Keratinocyte (primary cell): ENCODE results near the gene DR1. TPM values are rescaled to one million over a fixed set of nuclear protein-coding genes. Genes with fewer than 3 reads are reported as not detected.

Experiments used
- DNase-seq: peaks from one replicate; pipeline ENCODE4 v3.0.0-alpha.2; 2011; ENCODE audit warnings: low read depth, missing footprints, low spot score
- FAIRE-seq: peaks from 2 replicates; lab custom pipeline; 2011; peaks lifted over from hg19 to GRCh38; lab: Jason Lieb, UNC
- H2AFZ ChIP-seq: 2 replicates; pipeline ENCODE4 v1.6.0; 2012; ENCODE audit warnings: low read length, control low read depth, inconsistent platforms; ENCODE audit not compliant: control insufficient read depth
- H3K27ac ChIP-seq: 2 replicates; pipeline ENCODE4 v1.5.1; 2011; ENCODE audit warnings: low read length; ENCODE audit not compliant: control insufficient read depth, insufficient read depth
- H3K27me3 ChIP-seq: 3 replicates; pipeline ENCODE4 v1.6.0; 2011; ENCODE audit warnings: low read length; ENCODE audit not compliant: control insufficient read depth, insufficient read depth; ENCODE audit errors: extremely low read depth
- H3K36me3 ChIP-seq, 2 experiments: 2 replicates in 1 of 2; 3 replicates in 1 of 2; pipeline ENCODE4 v1.5.1; 2011; ENCODE audit warnings: low read length in 2 of 2, mild to moderate bottlenecking in 1 of 2; ENCODE audit not compliant: control insufficient read depth in 2 of 2, insufficient read depth in 2 of 2; ENCODE audit errors: extremely low read depth in 1 of 2
- H3K4me1 ChIP-seq: 3 replicates; pipeline ENCODE4 v1.5.1; 2011; ENCODE audit warnings: low read length; ENCODE audit not compliant: control insufficient read depth, insufficient read depth; ENCODE audit errors: extremely low read depth
- H3K4me2 ChIP-seq: 3 replicates; pipeline ENCODE4 v1.6.0; 2011; ENCODE audit warnings: low read depth, low read length; ENCODE audit not compliant: control insufficient read depth, insufficient read depth; ENCODE audit errors: extremely low read depth
- H3K4me3 ChIP-seq, 3 experiments: fragments of 200-600 bp in 1 of 3; sonication (generic) in 1 of 3; 2 replicates in 2 of 3; 3 replicates in 1 of 3; pipeline ENCODE4 v1.5.1; 2011 to 2016; ENCODE audit warnings: low read length in 3 of 3, mild to moderate bottlenecking in 3 of 3, control low read depth in 2 of 3, inconsistent platforms in 1 of 3, low read depth in 1 of 3, mixed read lengths in 1 of 3, mixed run types in 1 of 3, moderate library complexity in 1 of 3; ENCODE audit not compliant: control insufficient read depth in 2 of 3, insufficient read depth in 2 of 3; ENCODE audit errors: extremely low read depth in 1 of 3
- H3K79me2 ChIP-seq: 2 replicates; pipeline ENCODE4 v1.6.0; 2012; ENCODE audit warnings: low read length; ENCODE audit not compliant: control insufficient read depth, insufficient read depth
- H3K9ac ChIP-seq: 3 replicates; pipeline ENCODE4 v1.6.0; 2011; ENCODE audit warnings: low read length; ENCODE audit not compliant: control insufficient read depth, insufficient read depth; ENCODE audit errors: extremely low read depth
- H3K9me1 ChIP-seq: 3 replicates; pipeline ENCODE4 v1.6.0; 2011; ENCODE audit warnings: low read length; ENCODE audit not compliant: control insufficient read depth, insufficient read depth; ENCODE audit errors: extremely low read depth
- H3K9me3 ChIP-seq: 2 replicates; pipeline ENCODE4 v1.5.1; 2012; ENCODE audit warnings: low read depth, low read length; ENCODE audit not compliant: control insufficient read depth
- H4K20me1 ChIP-seq: 3 replicates; pipeline ENCODE4 v1.6.0; 2011; ENCODE audit warnings: low read length; ENCODE audit not compliant: control insufficient read depth, insufficient read depth; ENCODE audit errors: extremely low read depth
- CTCF ChIP-seq, 3 experiments: IDR thresholded peaks in 1 of 3; conservative IDR thresholded peaks in 1 of 3; optimal IDR thresholded peaks in 1 of 3; 2 replicates in 2 of 3; 3 replicates in 1 of 3; pipeline versions ENCODE3 to v1.5.1; 2011; ENCODE audit warnings: low read length in 3 of 3, mild to moderate bottlenecking in 3 of 3, moderate library complexity in 2 of 3, control low read depth in 1 of 3, inconsistent platforms in 1 of 3; ENCODE audit not compliant: insufficient read depth in 2 of 3; ENCODE audit errors: extremely low read depth in 1 of 3
- EZH2 ChIP-seq: IDR thresholded peaks from one replicate; pipeline ENCODE4 v1.6.1; 2012; ENCODE audit warnings: inconsistent platforms, mild to moderate bottlenecking, low read length, moderate library complexity
- dilution Hi-C: fragments of 300-500 bp; cut with MboI; formaldehyde crosslinking; loops from one replicate; pipeline ENCODE4 v1.7.0; 2020; ENCODE audit warnings: low sequenced_read_pairs; ENCODE audit not compliant: extremely low pct_ligation_motif_present
- polyA plus RNA-seq, 5 experiments: library from polyadenylated mRNA; depleted of rRNA in 3 of 5; stranded (reverse) in 3 of 5; stranded (forward) in 1 of 5; unstranded in 1 of 5; fragments of >200 nt; gene quantifications; 1 replicate in 1 of 5; 2 replicates in 3 of 5; 3 replicates in 1 of 5; pipeline versions ENCODE4 v1.2.1 to v1.2.3, GENCODE V29; 2011 to 2012; ENCODE audit warnings: missing spikeins in 2 of 5, low read depth in 1 of 5, low replicate concordance in 1 of 5

The DR1 gene
- polyA plus RNA-seq, 1 donor (not counting 4 experiments of a cell fraction or from before 2014, with no cell fraction given): 47.9 TPM

- Histone ChIP-seq H3K9me1 (peaks cover 3% of the 10 kb centered on the region), H3K4me2 (peak overlapping the region; percentile 81), H3K4me3 (peak overlapping the region in 2 of 3 experiments; percentile 7 to 22), H4K20me1 (no peaks in the 10 kb centered on the region), H3K79me2 (no peaks in the 10 kb centered on the region), H3K27me3 (no peaks in the 10 kb centered on the region), H3K9ac (no peak overlapping the region), H2AFZ (no peak overlapping the region), H3K36me3 (no peaks in the 10 kb centered on the region), H3K4me1 (peaks cover 41% of the 10 kb centered on the region), H3K27ac (peak overlapping the region; percentile 50), H3K9me3 (no peaks in the 10 kb centered on the region)
- FAIRE-seq (peak; percentile 94), DNase-seq (no peak)
- dilution Hi-C loops: no loop called here
- no peak for TF ChIP-seq CTCF (optimal IDR thresholded peaks at IDR 0.05 in 1 of 3, IDR thresholded peaks at IDR 0.05 in 1 of 3, conservative IDR thresholded peaks at IDR 0.05 in 1 of 3; ENCODE audit: extremely low read depth in 1 of 3, insufficient read depth in 2 of 3, low read length in 3 of 3)
- no peak for TF ChIP-seq EZH2
Observed at GRCh38 chr1:93322349-93322748, 23.4 kb upstream of the DR1 start.

DNA sequence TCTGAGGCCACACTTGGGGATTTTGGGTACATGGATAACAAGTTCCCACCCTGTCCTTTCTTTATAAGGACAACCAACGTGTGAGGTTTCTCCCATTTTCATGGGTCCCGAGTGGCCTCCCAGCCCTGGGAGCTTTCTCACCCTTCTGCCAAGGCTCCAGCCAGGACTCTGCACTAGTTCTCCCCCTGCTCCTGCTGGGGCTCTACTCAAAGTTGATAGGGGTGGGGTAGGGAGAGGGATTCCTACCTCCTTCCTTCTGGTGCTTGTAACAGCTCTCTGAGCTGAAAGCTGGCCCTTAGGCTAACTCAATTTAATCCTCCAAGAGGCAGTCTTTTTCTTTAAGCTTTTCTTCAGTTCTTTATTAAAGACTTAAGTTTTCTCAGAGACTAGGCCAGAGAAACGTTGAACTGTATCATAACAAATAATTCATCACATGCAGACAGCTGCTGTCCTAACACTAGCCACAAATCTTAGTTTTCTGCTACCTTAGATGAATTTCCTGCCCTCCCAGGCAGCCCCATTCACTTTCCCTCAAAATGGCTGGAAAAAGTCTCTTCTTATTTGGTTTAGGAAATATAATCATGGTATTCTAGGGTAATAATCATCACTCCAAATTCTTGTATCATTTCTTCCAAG, 22.4 kb upstream of the DR1 start:
- peak overlapping the region; percentile 50 for H3K27ac ChIP-seq
- dilution Hi-C loops: no loop called here
- no peak for DNase-seq
- H3K27me3 ChIP-seq: no peaks in the 10 kb centered on the region
- H3K79me2 ChIP-seq: no peaks in the 10 kb centered on the region
- H3K9me3 ChIP-seq: no peaks in the 10 kb centered on the region
- peak overlapping the region; percentile 81 for H3K4me2 ChIP-seq
- no peaks in the 10 kb centered on the region for H3K36me3 ChIP-seq
- no peak for FAIRE-seq
- H3K9me1 ChIP-seq: peaks cover 3% of the 10 kb centered on the region
- H4K20me1 ChIP-seq: no peaks in the 10 kb centered on the region
- H3K9ac ChIP-seq: no peak overlapping the region
- no peak for TF ChIP-seq CTCF (optimal IDR thresholded peaks at IDR 0.05 in 1 of 3, IDR thresholded peaks at IDR 0.05 in 1 of 3, conservative IDR thresholded peaks at IDR 0.05 in 1 of 3; ENCODE audit: extremely low read depth in 1 of 3, insufficient read depth in 2 of 3, low read length in 3 of 3)
- no peak for TF ChIP-seq EZH2
- peak overlapping the region; percentile 41 for H2AFZ ChIP-seq
- peak overlapping the region in 1 of 3 experiments; percentile 34 for H3K4me3 ChIP-seq
- peaks cover 41% of the 10 kb centered on the region for H3K4me1 ChIP-seq
